WTC11 (cell line): ENCODE results near the gene SIX6. TPM values are rescaled to one million over a fixed set of nuclear protein-coding genes. Genes with fewer than 3 reads are reported as not detected.
A peak's percentile ranks its signal among the peaks of the same experiment; 100 is the strongest.

Experiments used
- ATAC-seq: fragments of 200-7000 bp; cut with Tn5 transposase; 2 replicates; pipeline ENCODE4 v1.10.0; 2021; ENCODE audit warnings: mild to moderate bottlenecking, moderate library complexity
- CTCF ChIA-PET: fragments of 300-600 bp; sonication (Branson Sonifier 250); formaldehyde crosslinking; loops from one replicate; lab custom pipeline; 2021; ENCODE audit warnings: antibody characterized with exemption; lab: Charles Lee
- POLR2A ChIA-PET: fragments of 350-600 bp; sonication (Branson Sonifier 250); formaldehyde crosslinking; loops from one replicate; lab custom pipeline; 2021; ENCODE audit warnings: antibody characterized with exemption; lab: Charles Lee
- DNase-seq: peaks from one replicate; pipeline ENCODE4 v3.0.0; 2021; ENCODE audit warnings: low spot score
- H3K27ac Mint-ChIP-seq: 2 replicates; pipeline ENCODE4 v1.8.0; 2021; ENCODE audit warnings: mixed read lengths
- H3K27me3 Mint-ChIP-seq: 2 replicates; pipeline ENCODE4 v1.8.0; 2021; ENCODE audit warnings: low read depth, mild to moderate bottlenecking, moderate library complexity, mixed read lengths
- H3K36me3 Mint-ChIP-seq: 2 replicates; pipeline ENCODE4 v1.8.0; 2021; ENCODE audit warnings: mixed read lengths
- H3K4me1 Mint-ChIP-seq: 2 replicates; pipeline ENCODE4 v1.8.0; 2022; ENCODE audit warnings: mixed read lengths
- H3K4me3 Mint-ChIP-seq: 2 replicates; pipeline ENCODE4 v1.8.0; 2021; ENCODE audit warnings: mild to moderate bottlenecking, moderate library complexity, mixed read lengths
- H3K9me3 Mint-ChIP-seq: 2 replicates; pipeline ENCODE4 v1.8.0; 2021; ENCODE audit warnings: mixed read lengths
- CBFB ChIP-seq: sonication (generic); formaldehyde crosslinking; IDR thresholded peaks from 2 replicates; pipeline ENCODE4 v1.8.1; 2022; ENCODE audit warnings: mild to moderate bottlenecking, low read depth, missing genetic modification reagents
- CDX4 ChIP-seq: fragments of 250-450 bp; sonication (Bioruptor Pico); IDR thresholded peaks from 2 replicates; pipeline ENCODE4 v1.9.0; 2021; ENCODE audit warnings: moderate library complexity, mild to moderate bottlenecking, inconsistent platforms, borderline replicate concordance
- CTCF ChIP-seq: fragments of 200-600 bp; IDR thresholded peaks from 2 replicates; pipeline ENCODE4 v1.8.0; 2022; ENCODE audit warnings: antibody characterized with exemption
- E2F5 ChIP-seq: sonication (generic); formaldehyde crosslinking; IDR thresholded peaks from 2 replicates; pipeline ENCODE4 v1.8.1; 2022; ENCODE audit warnings: mild to moderate bottlenecking, moderate library complexity, missing genetic modification reagents
- ESRRA ChIP-seq: sonication (generic); formaldehyde crosslinking; IDR thresholded peaks from 2 replicates; pipeline ENCODE4 v1.8.1; 2022; ENCODE audit warnings: mild to moderate bottlenecking, missing genetic modification reagents, borderline replicate concordance
- ETV6 ChIP-seq: sonication (generic); formaldehyde crosslinking; IDR thresholded peaks from 2 replicates; pipeline ENCODE4 v1.8.1; 2022; ENCODE audit warnings: mild to moderate bottlenecking, missing genetic modification reagents
- FOXP1 ChIP-seq: sonication (generic); formaldehyde crosslinking; IDR thresholded peaks from 2 replicates; pipeline ENCODE4 v1.8.0; 2022; ENCODE audit warnings: missing genetic modification reagents, mild to moderate bottlenecking, moderate library complexity, borderline replicate concordance
- FOXP4 ChIP-seq: sonication (generic); formaldehyde crosslinking; IDR thresholded peaks from 2 replicates; pipeline ENCODE4 v1.8.0; 2022; ENCODE audit warnings: mild to moderate bottlenecking, missing genetic modification reagents
- GTF2I ChIP-seq: fragments of 250-450 bp; sonication (Bioruptor Pico); conservative IDR thresholded peaks from 2 replicates; pipeline ENCODE4 v1.4.0; 2021; ENCODE audit warnings: mild to moderate bottlenecking
- HMGXB4 ChIP-seq: sonication (generic); formaldehyde crosslinking; IDR thresholded peaks from 2 replicates; pipeline ENCODE4 v1.8.1; 2023; ENCODE audit warnings: mild to moderate bottlenecking, moderate library complexity, missing genetic modification reagents
- JUN ChIP-seq: sonication (generic); formaldehyde crosslinking; IDR thresholded peaks from 2 replicates; pipeline ENCODE4 v1.8.0; 2023; ENCODE audit warnings: mild to moderate bottlenecking, missing genetic modification reagents
- MYBL2 ChIP-seq: sonication (generic); formaldehyde crosslinking; IDR thresholded peaks from 2 replicates; pipeline ENCODE4 v1.8.1; 2023; ENCODE audit warnings: mild to moderate bottlenecking, moderate library complexity, missing genetic modification reagents
- NFATC4 ChIP-seq: fragments of 250-450 bp; sonication (Bioruptor Pico); IDR thresholded peaks from 2 replicates; pipeline ENCODE4 v1.9.0; 2021; ENCODE audit warnings: mild to moderate bottlenecking
- NFE2L1 ChIP-seq: sonication (generic); formaldehyde crosslinking; IDR thresholded peaks from 2 replicates; pipeline ENCODE4 v1.8.1; 2023; ENCODE audit warnings: missing genetic modification reagents
- NFYB ChIP-seq: sonication (generic); formaldehyde crosslinking; conservative IDR thresholded peaks from 2 replicates; pipeline ENCODE4 v1.8.0; 2022; ENCODE audit warnings: low read depth, missing genetic modification reagents
- RELA ChIP-seq: sonication (generic); formaldehyde crosslinking; IDR thresholded peaks from 2 replicates; pipeline ENCODE4 v1.8.1; 2022; ENCODE audit warnings: missing genetic modification reagents, mild to moderate bottlenecking, borderline replicate concordance
- TCF7 ChIP-seq: sonication (generic); formaldehyde crosslinking; IDR thresholded peaks from 2 replicates; pipeline ENCODE4 v1.8.0; 2022; ENCODE audit warnings: mild to moderate bottlenecking, low read depth, missing genetic modification reagents, moderate library complexity
- ZBTB43 ChIP-seq: sonication (generic); formaldehyde crosslinking; IDR thresholded peaks from 2 replicates; pipeline ENCODE4 v1.8.1; 2023; ENCODE audit warnings: mild to moderate bottlenecking, missing genetic modification reagents
- ZMAT4 ChIP-seq: fragments of 250-450 bp; sonication (Bioruptor Pico); IDR thresholded peaks from 2 replicates; pipeline ENCODE4 v1.9.0; 2021; ENCODE audit warnings: mild to moderate bottlenecking
- ZNF396 ChIP-seq: fragments of 250-450 bp; sonication (Bioruptor Pico); IDR thresholded peaks from 2 replicates; pipeline ENCODE4 v1.8.0; 2021; ENCODE audit warnings: mild to moderate bottlenecking, moderate library complexity, borderline replicate concordance
- ZNF416 ChIP-seq: fragments of 250-450 bp; sonication (Bioruptor Pico); IDR thresholded peaks from 2 replicates; pipeline ENCODE4 v1.9.0; 2021; ENCODE audit warnings: mild to moderate bottlenecking, inconsistent platforms
- ZNF512 ChIP-seq: sonication (generic); formaldehyde crosslinking; IDR thresholded peaks from 2 replicates; pipeline ENCODE4 v1.8.1; 2022; ENCODE audit warnings: missing genetic modification reagents, borderline replicate concordance
- ZNF671 ChIP-seq: fragments of 250-450 bp; sonication (Bioruptor Pico); IDR thresholded peaks from 2 replicates; pipeline ENCODE4 v1.8.0; 2021; ENCODE audit warnings: mild to moderate bottlenecking
- total RNA-seq: library from RNA; stranded (reverse); gene quantifications from 3 replicates; pipeline ENCODE4 v1.2.3, GENCODE V29; 2021

The SIX6 gene
- total RNA-seq, 1 experiment from 2014 or later, result 0.07 TPM

- no peak for TF ChIP-seq ZBTB43 (CRISPR knock-in tag)
- peak; percentile 67 for TF ChIP-seq CTCF
- TF ChIP-seq TCF7, result no peak
- no peak for TF ChIP-seq ZNF671 (CRISPR knock-in tag)
- TF ChIP-seq, all 79 proteins: peak for 3
Observed at GRCh38 chr14:60514741-60515491, 6.0 kb downstream of the SIX6 start (continued).

GRCh38 chr14:60515511-60516289 is 6.8 kb downstream of the SIX6 start:
- CTCF ChIA-PET, result interaction anchor here (1.2 to 1.6 kb wide), 7 partner anchors 9 to 249 kb away, joined by 3 to 10 read pairs (median 8); no protein-coding TSS in a partner anchor
- ATAC-seq, result peak; percentile 61
- H3K36me3 Mint-ChIP-seq, result no peaks in the 10 kb centered on the region
- peaks cover 45% of the 10 kb centered on the region for H3K4me1 Mint-ChIP-seq
- peaks cover 88% of the 10 kb centered on the region for H3K27me3 Mint-ChIP-seq
- H3K4me3 Mint-ChIP-seq, result peak overlapping the region; percentile 70
- no peaks in the 10 kb centered on the region for H3K9me3 Mint-ChIP-seq
- POLR2A ChIA-PET, result interaction anchor here (1.0 to 1.7 kb wide), 3 partner anchors 9 to 424 kb away, joined by 3 to 8 read pairs (median 4); no protein-coding TSS in a partner anchor
- peak; percentile 63 for DNase-seq
- H3K27ac Mint-ChIP-seq, result no peak overlapping the region
- peak; percentile 42; the same call in 1 of the 2 replicates for TF ChIP-seq HMGXB4
- TF ChIP-seq ZMAT4 (CRISPR knock-in tag), result no peak
- peak; percentile 68; the same call in 1 of the 2 replicates for TF ChIP-seq RELA (CRISPR knock-in tag)
- TF ChIP-seq NFE2L1 (CRISPR knock-in tag), result no peak; the same call in 1 of the 2 replicates
- TF ChIP-seq TCF7, result no peak
- peak; percentile 64 for TF ChIP-seq E2F5
- 0 out of 2 replicates have a peak, but pooled peaks have one; percentile 49 for TF ChIP-seq JUN (CRISPR knock-in tag)
- peak; percentile 80 for TF ChIP-seq ETV6 (CRISPR knock-in tag)
- TF ChIP-seq ESRRA (CRISPR knock-in tag), result peak; percentile 23; the same call in 1 of the 2 replicates
- TF ChIP-seq MYBL2, result peak; percentile 79
- TF ChIP-seq FOXP4 (CRISPR knock-in tag), result peak; percentile 85
- no peak for TF ChIP-seq CBFB
- TF ChIP-seq GTF2I, result no peak
- TF ChIP-seq NFATC4 (CRISPR knock-in tag), result no peak
- no peak for TF ChIP-seq CDX4
- no peak for TF ChIP-seq ZNF396 (CRISPR knock-in tag)
- TF ChIP-seq ZNF512 (CRISPR knock-in tag), result 0 out of 2 replicates have a peak, but pooled peaks have one; percentile 70
- TF ChIP-seq FOXP1 (CRISPR knock-in tag), result peak; percentile 68; the same call in 1 of the 2 replicates
- no peak for TF ChIP-seq ZNF416
- TF ChIP-seq NFYB, result 0 out of 2 replicates have a peak, but pooled peaks have one; percentile 27
